ENCODE measurements around the gene PPFIA3. TPM values are rescaled to one million over a fixed set of nuclear protein-coding genes. Genes with fewer than 3 reads are reported as not detected.
A peak's percentile ranks its signal among the peaks of the same experiment; 100 is the strongest.

Gene PPFIA3
- total RNA-seq, 1 donor, result 1.1 TPM

DNA sequence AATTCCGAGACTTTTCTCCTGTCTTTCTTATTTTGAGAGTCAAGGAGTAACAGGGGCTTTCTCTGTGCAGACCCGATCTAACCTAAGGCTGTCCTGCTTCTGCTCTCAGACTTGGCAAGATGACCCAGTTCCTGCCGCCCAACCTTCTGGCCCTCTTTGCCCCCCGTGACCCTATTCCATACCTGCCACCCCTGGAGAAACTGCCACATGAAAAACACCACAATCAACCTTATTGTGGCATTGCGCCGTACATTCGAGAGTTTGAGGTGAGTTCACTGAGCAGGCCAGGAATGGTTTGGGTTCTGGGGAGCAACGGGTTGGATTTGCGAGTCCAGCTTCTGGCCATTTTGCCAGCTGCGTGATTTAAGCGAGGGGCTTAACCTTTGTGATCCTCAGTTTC, 33.0 kb upstream of the PPFIA3 start:
- Histone ChIP-seq H2AFZ (ENCODE audit: low read length) (no peak overlapping the region), H3K9me3 (ENCODE audit: low read depth, low read length) (no peaks in the 10 kb centered on the region), H4K20me1 (ENCODE audit: insufficient read depth, low read length) (peaks cover 47% of the 10 kb centered on the region), H3K79me2 (ENCODE audit: insufficient read depth, low read length) (peaks cover 58% of the 10 kb centered on the region), H3K27ac (ENCODE audit: low read depth, low read length) (peak overlapping the region; percentile 89), H3K4me1 (ENCODE audit: insufficient read depth, low read length) (peaks cover 22% of the 10 kb centered on the region), H3K36me3 (ENCODE audit: insufficient read depth, low read length) (peaks cover 35% of the 10 kb centered on the region), H3K4me2 (ENCODE audit: insufficient read depth, low read length) (peak overlapping the region; percentile 100), H3K4me3 (ENCODE audit: insufficient read depth, low read length) (peak overlapping the region; percentile 94), H3K27me3 (ENCODE audit: insufficient read depth, low read length) (no peaks in the 10 kb centered on the region)
- TF ChIP-seq, protein P1, sequence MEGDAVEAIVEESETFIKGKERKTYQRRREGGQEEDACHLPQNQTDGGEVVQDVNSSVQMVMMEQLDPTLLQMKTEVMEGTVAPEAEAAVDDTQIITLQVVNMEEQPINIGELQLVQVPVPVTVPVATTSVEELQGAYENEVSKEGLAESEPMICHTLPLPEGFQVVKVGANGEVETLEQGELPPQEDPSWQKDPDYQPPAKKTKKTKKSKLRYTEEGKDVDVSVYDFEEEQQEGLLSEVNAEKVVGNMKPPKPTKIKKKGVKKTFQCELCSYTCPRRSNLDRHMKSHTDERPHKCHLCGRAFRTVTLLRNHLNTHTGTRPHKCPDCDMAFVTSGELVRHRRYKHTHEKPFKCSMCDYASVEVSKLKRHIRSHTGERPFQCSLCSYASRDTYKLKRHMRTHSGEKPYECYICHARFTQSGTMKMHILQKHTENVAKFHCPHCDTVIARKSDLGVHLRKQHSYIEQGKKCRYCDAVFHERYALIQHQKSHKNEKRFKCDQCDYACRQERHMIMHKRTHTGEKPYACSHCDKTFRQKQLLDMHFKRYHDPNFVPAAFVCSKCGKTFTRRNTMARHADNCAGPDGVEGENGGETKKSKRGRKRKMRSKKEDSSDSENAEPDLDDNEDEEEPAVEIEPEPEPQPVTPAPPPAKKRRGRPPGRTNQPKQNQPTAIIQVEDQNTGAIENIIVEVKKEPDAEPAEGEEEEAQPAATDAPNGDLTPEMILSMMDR (IDR thresholded peaks at IDR 0.05; ENCODE audit: extremely low read depth, low read depth, low read length), result no peak
- peak; percentile 22 for DNase-seq (ENCODE audit: insufficient read length, low spot score, missing footprints)

DNA sequence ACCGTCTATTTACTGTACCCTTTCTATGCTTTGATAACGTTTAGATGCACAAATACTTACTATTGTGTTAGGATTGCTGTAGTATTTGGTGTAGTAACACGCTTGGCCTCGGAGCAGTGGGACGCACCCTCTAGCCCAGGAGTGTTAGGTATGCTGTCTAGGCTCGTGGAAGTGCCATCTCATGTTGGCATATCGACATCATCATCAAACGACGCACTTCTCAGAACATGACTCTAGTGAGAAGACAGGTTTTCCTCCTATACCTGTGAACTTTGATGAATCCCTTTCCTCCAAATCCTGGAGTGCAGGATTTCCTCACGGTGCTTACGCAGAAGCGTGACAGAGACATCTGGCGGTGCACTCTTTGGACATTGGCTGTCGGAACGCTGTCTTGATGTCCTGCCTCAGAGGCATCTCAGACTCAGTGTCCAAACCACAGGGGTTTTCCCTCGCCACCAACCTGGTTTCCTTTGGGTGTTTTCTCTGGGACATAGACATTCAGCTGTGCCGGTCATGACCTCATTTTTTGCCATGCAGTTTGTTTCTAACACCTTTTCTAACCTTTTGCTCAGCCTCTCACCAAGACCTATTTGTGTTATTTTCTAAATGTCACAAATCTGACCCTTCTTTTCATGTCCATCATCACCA, 27.8 kb upstream of the PPFIA3 start:
- Histone ChIP-seq H3K27me3 (ENCODE audit: insufficient read depth, low read length) (no peaks in the 10 kb centered on the region), H3K36me3 (ENCODE audit: insufficient read depth, low read length) (peaks cover 78% of the 10 kb centered on the region), H3K4me1 (ENCODE audit: insufficient read depth, low read length) (peaks cover 13% of the 10 kb centered on the region), H4K20me1 (ENCODE audit: insufficient read depth, low read length) (peaks cover 60% of the 10 kb centered on the region), H2AFZ (ENCODE audit: low read length) (no peak overlapping the region), H3K4me2 (ENCODE audit: insufficient read depth, low read length) (no peak overlapping the region), H3K27ac (ENCODE audit: low read depth, low read length) (no peak overlapping the region), H3K9me3 (ENCODE audit: low read depth, low read length) (no peaks in the 10 kb centered on the region), H3K79me2 (ENCODE audit: insufficient read depth, low read length) (peaks cover 94% of the 10 kb centered on the region), H3K4me3 (ENCODE audit: insufficient read depth, low read length) (no peak overlapping the region)
- no peak for DNase-seq (ENCODE audit: insufficient read length, low spot score, missing footprints)
- TF ChIP-seq, protein P1 (IDR thresholded peaks at IDR 0.05; ENCODE audit: extremely low read depth, low read depth, low read length), result no peak

DNA sequence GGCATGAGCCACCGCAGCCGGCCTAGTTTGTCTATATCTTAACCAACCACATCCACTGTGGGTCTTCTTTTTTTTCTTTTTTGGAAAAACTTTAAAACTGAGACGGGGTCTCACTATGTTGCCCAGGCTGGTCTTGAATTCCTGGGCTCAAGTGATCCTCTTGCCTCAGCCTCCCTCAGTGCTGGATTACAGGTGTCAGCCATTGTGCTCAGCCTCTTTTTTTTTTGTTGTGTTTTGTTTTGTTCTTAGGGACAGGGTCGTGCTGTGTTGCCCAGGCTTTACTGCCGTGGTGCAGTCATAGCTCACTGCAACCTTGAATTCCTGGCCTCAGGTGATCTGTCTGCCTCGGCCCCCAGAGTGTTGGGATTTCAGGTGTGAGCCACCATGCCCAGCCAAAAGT, 26.7 kb upstream of the PPFIA3 start:
- peaks cover 1% of the 10 kb centered on the region for H3K4me1 ChIP-seq (ENCODE audit: insufficient read depth, low read length)
- no peak overlapping the region for H3K27ac ChIP-seq (ENCODE audit: low read depth, low read length)
- H3K9me3 ChIP-seq (ENCODE audit: low read depth, low read length), result no peaks in the 10 kb centered on the region
- no peak overlapping the region for H2AFZ ChIP-seq (ENCODE audit: low read length)
- no peak overlapping the region for H3K4me2 ChIP-seq (ENCODE audit: insufficient read depth, low read length)
- no peak for DNase-seq (ENCODE audit: insufficient read length, low spot score, missing footprints)
- H3K79me2 ChIP-seq (ENCODE audit: insufficient read depth, low read length), result peaks cover 92% of the 10 kb centered on the region
- no peak overlapping the region for H3K4me3 ChIP-seq (ENCODE audit: insufficient read depth, low read length)
- H3K27me3 ChIP-seq (ENCODE audit: insufficient read depth, low read length), result no peaks in the 10 kb centered on the region
- peaks cover 81% of the 10 kb centered on the region for H3K36me3 ChIP-seq (ENCODE audit: insufficient read depth, low read length)
- H4K20me1 ChIP-seq (ENCODE audit: insufficient read depth, low read length), result peaks cover 52% of the 10 kb centered on the region
- TF ChIP-seq, protein P1 (IDR thresholded peaks at IDR 0.05; ENCODE audit: extremely low read depth, low read depth, low read length), result no peak

DNA sequence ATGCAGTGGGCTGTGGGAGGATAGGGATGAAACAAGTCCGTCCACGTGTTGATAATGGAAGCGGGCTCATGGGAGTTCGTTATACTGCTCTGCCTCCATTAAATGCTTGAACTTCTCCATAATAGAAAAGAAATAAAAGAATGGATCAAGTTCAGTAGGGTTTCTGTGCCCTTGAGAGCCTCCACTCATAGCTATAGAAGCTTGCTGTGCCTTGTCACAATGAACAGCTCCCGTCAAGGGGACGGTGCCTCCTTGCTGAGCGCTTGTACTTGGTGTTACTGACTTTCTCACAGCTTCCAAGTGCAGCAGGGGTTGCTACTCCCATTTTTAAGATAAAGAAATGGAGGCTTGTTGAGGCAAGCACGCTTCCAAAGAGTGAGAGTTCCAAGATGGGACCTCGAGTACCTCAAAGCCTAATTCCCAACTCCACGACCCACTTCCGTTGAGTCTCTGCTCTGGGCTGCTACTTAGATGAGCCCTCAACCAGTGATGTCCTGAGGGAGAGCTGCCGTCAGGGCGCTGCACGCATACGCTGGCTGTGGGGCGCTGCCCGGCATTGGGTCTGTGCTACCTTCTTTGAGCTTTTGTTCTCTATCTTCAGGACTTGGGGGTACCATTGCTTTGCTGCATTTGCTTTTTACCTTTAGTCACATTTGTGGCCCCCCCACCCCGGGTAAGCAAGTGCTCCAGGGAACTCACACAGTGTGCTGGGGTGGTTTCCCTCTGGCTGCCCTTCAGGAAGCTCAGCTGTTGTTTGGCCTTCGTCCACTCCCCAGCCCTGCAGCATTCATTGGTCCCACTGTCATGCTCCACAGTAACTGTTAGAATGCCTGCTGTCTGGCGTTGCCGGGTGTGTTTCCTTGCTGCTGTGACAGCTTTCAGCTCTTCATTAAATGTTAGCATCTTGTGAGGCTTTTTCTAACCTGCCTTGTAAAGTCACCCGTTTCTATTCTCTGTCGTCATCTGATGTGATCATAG, 24.6 kb upstream of the PPFIA3 start:
- Histone ChIP-seq H3K36me3 (ENCODE audit: insufficient read depth, low read length) (peaks cover 88% of the 10 kb centered on the region), H3K27ac (ENCODE audit: low read depth, low read length) (no peak overlapping the region), H3K79me2 (ENCODE audit: insufficient read depth, low read length) (peaks cover 89% of the 10 kb centered on the region), H3K4me3 (ENCODE audit: insufficient read depth, low read length) (no peak overlapping the region), H3K9me3 (ENCODE audit: low read depth, low read length) (no peaks in the 10 kb centered on the region), H3K4me1 (ENCODE audit: insufficient read depth, low read length) (no peaks in the 10 kb centered on the region), H4K20me1 (ENCODE audit: insufficient read depth, low read length) (peaks cover 54% of the 10 kb centered on the region), H2AFZ (ENCODE audit: low read length) (no peak overlapping the region), H3K27me3 (ENCODE audit: insufficient read depth, low read length) (no peaks in the 10 kb centered on the region), H3K4me2 (ENCODE audit: insufficient read depth, low read length) (no peak overlapping the region)
- DNase-seq (ENCODE audit: insufficient read length, low spot score, missing footprints), result peak; percentile 34
- TF ChIP-seq, protein P1 (IDR thresholded peaks at IDR 0.05; ENCODE audit: extremely low read depth, low read depth, low read length), result no peak

All from osteoblast (primary cell).